K562 (cell line): ENCODE results near the gene HERPUD2. TPM values are rescaled to one million over a fixed set of nuclear protein-coding genes. Genes with fewer than 3 reads are reported as not detected.

Experiments
- ATAC-seq: fragments of 200-7000 bp; cut with Tn5 transposase; 3 replicates; pipeline ENCODE4 v1.9.1; 2020; ENCODE audit warnings: moderate library complexity
- BruUV-seq: library from RNA; stranded (reverse); fragments of 400-500 nt; replicated peaks from 2 replicates; lab custom pipeline; 2021; lab: Mats Ljungman, UMichigan
- CTCF ChIA-PET: fragments of 300-600 bp; formaldehyde crosslinking; extraction: SDS; loops from one replicate; lab custom pipeline; 2021; ENCODE audit warnings: low intra/inter-chr PET ratio; lab: Yijun Ruan, JAX
- POLR2A ChIA-PET: fragments of 300-600, 350-650 bp; sonication (Branson Sonifier 250); formaldehyde crosslinking; extraction: SDS; loops from one replicate; lab custom pipeline; 2021; ENCODE audit warnings: antibody characterized with exemption, inconsistent platforms; lab: Yijun Ruan, JAX
- DNase-seq, 4 experiments: peaks; one replicate each; pipeline versions ENCODE4 v3.0.0 to v3.0.0-alpha.2; 2011 to 2018; ENCODE audit warnings: low spot score in 3 of 4, mixed read lengths in 3 of 4; ENCODE audit errors: extremely low read depth in 1 of 4
- FAIRE-seq: peaks from 2 replicates; lab custom pipeline; 2011; peaks lifted over from hg19 to GRCh38; lab: Jason Lieb, UNC
- H2AFZ ChIP-seq: 2 replicates; pipeline ENCODE4 v1.6.0; 2011; ENCODE audit warnings: low read depth, low read length, control low read depth, inconsistent platforms
- H3K27ac ChIP-seq: fragments of 200-600 bp; 3 replicates; pipeline ENCODE4 v1.8.0; 2011; ENCODE audit warnings: low read depth, mild to moderate bottlenecking, control low read depth, inconsistent platforms, low read length, moderate library complexity, mixed read lengths; ENCODE audit errors: extremely low read depth
- H3K27me3 ChIP-seq, 2 experiments: fragments of 300-600 bp in 1 of 2; 2 replicates in 1 of 2; 3 replicates in 1 of 2; pipeline versions ENCODE4 v1.6.0 to v1.8.0; 2011; ENCODE audit warnings: inconsistent platforms in 2 of 2, low read length in 2 of 2, mild to moderate bottlenecking in 1 of 2, mixed read lengths in 1 of 2, moderate library complexity in 1 of 2; ENCODE audit not compliant: control insufficient read depth in 2 of 2, insufficient read depth in 2 of 2
- H3K36me3 ChIP-seq: fragments of 300-600 bp; 3 replicates; pipeline ENCODE4 v1.8.0; 2011; ENCODE audit warnings: mild to moderate bottlenecking, low read length, inconsistent platforms; ENCODE audit not compliant: control insufficient read depth, insufficient read depth
- H3K4me1 ChIP-seq, 2 experiments: fragments of 200-600 bp in 1 of 2; replicated peaks in 1 of 2; 2 replicates in 1 of 2; 3 replicates in 1 of 2; pipeline versions ENCODE4 v1.5.1 to v1.8.0; 2011; ENCODE audit warnings: inconsistent platforms in 2 of 2, low read length in 2 of 2, mild to moderate bottlenecking in 1 of 2, mixed read lengths in 1 of 2, moderate library complexity in 1 of 2; ENCODE audit not compliant: control insufficient read depth in 2 of 2, insufficient read depth in 2 of 2
- H3K4me2 ChIP-seq: 2 replicates; pipeline ENCODE4 v1.6.1; 2011; ENCODE audit warnings: low read length, control low read depth, inconsistent platforms, mixed read lengths; ENCODE audit not compliant: insufficient read depth
- H3K4me3 ChIP-seq: fragments of 200-600 bp; sonication (generic), shearing (Covaris generic); 2 replicates; pipeline ENCODE4 v1.5.1; 2016; ENCODE audit warnings: control low read depth, inconsistent platforms
- H3K79me2 ChIP-seq: fragments of 200-600 bp; 3 replicates; pipeline ENCODE4 v1.8.0; 2011; ENCODE audit warnings: low read length, inconsistent platforms; ENCODE audit not compliant: control insufficient read depth, insufficient read depth
- H3K9ac ChIP-seq, 2 experiments: 2 replicates each; pipeline versions ENCODE4 v1.6.0 to v1.6.1; 2011; ENCODE audit warnings: low read depth in 2 of 2, low read length in 2 of 2, control low read depth in 1 of 2, inconsistent platforms in 1 of 2, mild to moderate bottlenecking in 1 of 2, mixed read lengths in 1 of 2; ENCODE audit not compliant: insufficient read depth in 1 of 2
- H3K9me1 ChIP-seq: one replicate; pipeline ENCODE4 v1.6.0; 2011; ENCODE audit warnings: inconsistent platforms, mild to moderate bottlenecking, low read length, moderate library complexity; ENCODE audit not compliant: control insufficient read depth, insufficient read depth
- H3K9me3 ChIP-seq: replicated peaks from 2 replicates; pipeline ENCODE4 v1.5.1; 2011; ENCODE audit warnings: low read depth, low read length, inconsistent platforms; ENCODE audit not compliant: control insufficient read depth, insufficient read depth
- H4K20me1 ChIP-seq: replicated peaks from 2 replicates; pipeline ENCODE4 v1.6.1; 2011; ENCODE audit warnings: low read length, inconsistent platforms, mixed read lengths; ENCODE audit not compliant: control insufficient read depth, insufficient read depth
- BRD9 ChIP-seq: fragments of 450-650 bp; IDR thresholded peaks from 2 replicates; pipeline ENCODE4 v1.6.1; 2018; ENCODE audit warnings: low read depth; ENCODE audit not compliant: partially characterized antibody
- CREM ChIP-seq: IDR thresholded peaks from 2 replicates; pipeline ENCODE4 v1.6.1; 2014; ENCODE audit warnings: antibody characterized with exemption, low read depth
- FOXJ2 ChIP-seq: fragments of 200-800 bp; sonication (Bioruptor generic); IDR thresholded peaks from 2 replicates; pipeline ENCODE4 v1.6.1; 2016; ENCODE audit warnings: missing genetic modification characterization, missing compliant biosample characterization
- GATA2 ChIP-seq: sonication (generic); formaldehyde crosslinking; IDR thresholded peaks from 2 replicates; pipeline ENCODE4 v1.4.0; 2020; ENCODE audit warnings: mild to moderate bottlenecking, missing genetic modification reagents
- IFI16 ChIP-seq: fragments of 250-450 bp; sonication (Bioruptor Pico); IDR thresholded peaks from 2 replicates; pipeline ENCODE4 v2.1.2; 2022; ENCODE audit warnings: mild to moderate bottlenecking, inconsistent platforms
- LARP7 ChIP-seq: fragments of 450-650 bp; IDR thresholded peaks from 2 replicates; pipeline ENCODE4 v1.6.1; 2016
- NCOA2 ChIP-seq, 2 experiments: fragments of 450-650 bp; IDR thresholded peaks; 2 replicates each; pipeline ENCODE4 v1.6.1; 2018; ENCODE audit warnings: mild to moderate bottlenecking in 2 of 2, moderate library complexity in 1 of 2; ENCODE audit not compliant: partially characterized antibody in 2 of 2
- POLR2AphosphoS5 ChIP-seq: IDR thresholded peaks from 2 replicates; pipeline ENCODE4 v1.6.1; 2011; ENCODE audit warnings: mild to moderate bottlenecking, low read depth, low read length, moderate library complexity; ENCODE audit not compliant: control insufficient read depth, insufficient read depth
- POLR2B ChIP-seq: fragments of 450-650 bp; IDR thresholded peaks from 2 replicates; pipeline ENCODE4 v1.6.1; 2018; ENCODE audit warnings: low read depth; ENCODE audit not compliant: partially characterized antibody
- SRSF1 ChIP-seq: fragments of 200-400 bp; formaldehyde crosslinking; IDR thresholded peaks from 2 replicates; pipeline ENCODE4 v1.6.1; 2017; ENCODE audit warnings: mild to moderate bottlenecking, low read depth, low read length, moderate library complexity
- TFAM ChIP-seq: fragments of 250-450 bp; sonication (Bioruptor Pico); conservative IDR thresholded peaks from 2 replicates; pipeline ENCODE4 v1.5.0; 2021; ENCODE audit warnings: mild to moderate bottlenecking, moderate library complexity
- THRB ChIP-seq: fragments of 450-650 bp; formaldehyde crosslinking; conservative IDR thresholded peaks from 2 replicates; pipeline ENCODE4 v1.4.0; 2022; ENCODE audit warnings: mild to moderate bottlenecking, missing genetic modification characterization
- U2AF2 ChIP-seq: fragments of 200-400 bp; formaldehyde crosslinking; optimal IDR thresholded peaks from 2 replicates; pipeline ENCODE3; 2017; ENCODE audit warnings: low read depth, mild to moderate bottlenecking, low read length
- ZBTB26 ChIP-seq: fragments of 450-650 bp; formaldehyde crosslinking; IDR thresholded peaks from 2 replicates; pipeline ENCODE4 v1.4.0; 2022; ENCODE audit warnings: missing genetic modification characterization
- WGBS: fragments of 100-300 bp; shearing (Covaris generic); methylation state at CpG from one replicate; pipeline ENCODE4 v1.1.6; 2016; ENCODE audit warnings: low coverage, mixed read lengths; ENCODE audit not compliant: insufficient coverage; ENCODE audit errors: missing lambda C conversion rate; 5-methylcytosine and 5-hydroxymethylcytosine counted together
- in situ Hi-C: fragments of 300-500 bp; cut with MboI; formaldehyde crosslinking; loops from 4 replicates; pipeline ENCODE4 v1.15.0; 2018; ENCODE audit warnings: inconsistent platforms, mixed read lengths
- intact Hi-C: fragments of 100-400 bp; cut with micrococcal nuclease; formaldehyde crosslinking; loops from 2 replicates; pipeline ENCODE4 v1.14.2; 2022
- polyA plus RNA-seq, 8 experiments: library from polyadenylated mRNA; depleted of rRNA in 4 of 8; stranded (reverse) in 5 of 8; unstranded in 3 of 8; fragments of >200 nt; fragmentation: Nextera tagmentation in 2 of 8; fragmentation: Illumina TruSeq in 1 of 8; extraction: Ambion mirVana in 2 of 8; extraction: Trizol in 1 of 8; gene quantifications; 2 replicates each; pipeline versions ENCODE4 v1.2.1 to v1.2.3, GENCODE V29; 2011 to 2014; ENCODE audit warnings: inconsistent platforms in 1 of 8, missing spikeins in 1 of 8
- total RNA-seq, 7 experiments: library from RNA; depleted of rRNA in 6 of 7; stranded (reverse); fragments of >200 nt in 6 of 7; fragmentation: Illumina TruSeq in 2 of 7; extraction: Trizol in 2 of 7; gene quantifications; 2 replicates each; pipeline versions ENCODE4 v1.2.1 to v1.2.3, GENCODE V29; 2011 to 2021; ENCODE audit warnings: low replicate concordance in 1 of 7

HERPUD2 gene
- total and polyA plus RNA-seq, 9 of the 15 experiments (the other 6 are each of a cell fraction or from before 2014, with no cell fraction given), result 4.1 to 28.5 (median 12.3) TPM

GRCh38 chr7:35650751-35651150 is 44.2 kb downstream of the HERPUD2 start (continued):
- TF ChIP-seq THRB (CRISPR knock-in tag) (no peak), TFAM (no peak), SRSF1 (no peak), POLR2AphosphoS5 (no peak), GATA2 (CRISPR knock-in tag) (no peak)

- FAIRE-seq, result no peak
- Histone ChIP-seq H4K20me1 (no peaks in the 10 kb centered on the region), H3K27ac (no peak overlapping the region), H3K4me1 (peaks cover 0 to 13% of the 10 kb centered on the region in 2 experiments; a peak in 2 of 5 replicates), H2AFZ (no peak overlapping the region), H3K4me2 (no peak overlapping the region), H3K9me3 (no peaks in the 10 kb centered on the region), H3K4me3 (no peak overlapping the region), H3K9me1 (no peaks in the 10 kb centered on the region), H3K79me2 (no peaks in the 10 kb centered on the region; the same call in 2 of the 3 replicates), H3K27me3 (no peaks in the 10 kb centered on the region), H3K36me3 (peaks cover 2% of the 10 kb centered on the region; the same call in 1 of the 3 replicates), H3K9ac (no peak overlapping the region)
- in situ Hi-C loops, result no loop called here
- ATAC-seq, result no peak
- no peak for TF ChIP-seq POLR2B
- no peak for TF ChIP-seq U2AF2
- TF ChIP-seq NCOA2 (IDR thresholded peaks at IDR 0.05; ENCODE audit: partially characterized antibody in 2 of 2), result no peak
- no peak for TF ChIP-seq LARP7
- TF ChIP-seq IFI16, result no peak
- TF ChIP-seq CREM, result no peak
- no peak for TF ChIP-seq ZBTB26 (CRISPR knock-in tag)
- TF ChIP-seq FOXJ2 (tag), result no peak
- no peak for TF ChIP-seq BRD9
- no TSS peak for BruUV-seq
- intact Hi-C loops, result no loop called here
- CTCF ChIA-PET, result no interaction called here
- no peak for DNase-seq
- POLR2A ChIA-PET, result interaction anchor here (1.0 kb wide), 1 partner anchor 38 kb away, joined by 3 read pairs; no protein-coding TSS in a partner anchor
- 83% methylated on average over 3 of the region's 3 CpGs for WGBS
Observed at GRCh38 chr7:35649711-35650110, 45.2 kb downstream of the HERPUD2 start.
